ENCODE results near the gene MYT1.
A peak's percentile ranks its signal among the peaks of the same experiment; 100 is the strongest.
"Not testable (repeated sequence)": the region's sequence is repeated elsewhere in the genome, so short reads cannot be mapped to it uniquely, and the experiment has no call there.

MYT1 gene

DNA sequence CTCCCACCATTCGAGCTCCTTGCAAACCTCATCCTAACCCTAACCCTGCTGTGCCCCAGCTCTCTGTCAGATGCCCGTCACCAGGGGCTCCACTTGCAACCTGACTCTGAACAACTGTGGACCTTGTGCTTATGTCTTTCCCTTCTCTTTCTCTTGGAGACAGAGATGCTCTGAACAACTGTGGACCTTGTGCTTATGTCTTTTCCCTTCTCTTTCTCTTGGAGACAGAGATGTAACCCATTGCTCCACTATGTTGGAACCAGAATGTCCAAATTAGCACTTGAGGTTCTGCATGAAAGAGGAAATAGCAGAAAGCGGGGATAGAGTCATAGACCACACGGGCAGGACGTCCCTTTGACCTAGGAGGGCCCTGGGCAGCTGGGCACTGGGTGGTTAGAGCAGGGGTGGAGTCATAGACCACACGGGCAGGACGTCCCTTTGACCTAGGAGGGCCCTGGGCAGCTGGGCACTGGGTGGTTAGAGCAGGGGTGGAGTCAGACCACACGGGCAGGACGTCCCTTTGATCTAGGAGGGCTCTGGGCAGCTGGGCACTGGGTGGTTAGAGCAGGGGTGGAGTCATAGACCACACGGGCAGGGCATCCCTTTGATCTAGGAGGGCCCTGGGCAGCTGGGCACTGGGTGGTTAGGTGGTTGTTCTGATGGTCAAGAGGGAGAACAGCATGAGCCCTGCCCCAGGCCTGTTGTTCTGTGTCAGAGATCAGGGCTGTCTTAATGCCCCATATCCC lies 113.5 kb downstream of the MYT1 start:
- Mint-ChIP-seq H3K27me3 (no peaks in the 10 kb centered on the region), H3K36me3 (peaks cover 10% of the 10 kb centered on the region), H3K27ac (no peak overlapping the region), H3K4me3 (no peak overlapping the region), H3K9me3 (no peaks in the 10 kb centered on the region), H3K4me1 (peaks cover 5% of the 10 kb centered on the region)
- no peak for ATAC-seq (ENCODE audit: low read depth)
- DNase-seq (ENCODE audit: low spot score in 2 of 2) = no peak

DNA sequence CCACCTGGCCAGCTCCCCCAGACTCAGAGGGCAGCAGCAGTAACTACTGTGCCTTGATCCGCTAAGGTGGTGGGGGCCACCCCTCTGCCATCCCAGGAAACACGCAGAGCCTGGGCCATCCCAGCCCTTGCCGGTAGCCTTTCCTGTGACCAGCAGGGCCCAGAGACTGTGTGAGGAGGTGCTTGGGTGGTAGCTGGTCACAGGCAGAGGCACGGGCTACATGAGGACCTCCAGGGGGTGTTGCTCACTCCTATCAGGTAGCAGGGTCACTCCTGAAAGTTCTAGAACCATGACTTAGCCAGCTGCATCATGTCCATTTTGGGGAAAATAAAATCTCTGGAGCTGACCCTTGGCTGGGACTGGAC lies 114.0 kb downstream of the MYT1 start:
- peaks cover 6% of the 10 kb centered on the region for H3K36me3 Mint-ChIP-seq
- H3K9me3 Mint-ChIP-seq = no peaks in the 10 kb centered on the region
- H3K27me3 Mint-ChIP-seq = no peaks in the 10 kb centered on the region
- DNase-seq (ENCODE audit: low spot score in 2 of 2) = no peak
- no peak overlapping the region for H3K4me3 Mint-ChIP-seq
- no peak overlapping the region for H3K27ac Mint-ChIP-seq
- peaks cover 5% of the 10 kb centered on the region for H3K4me1 Mint-ChIP-seq
- no peak for ATAC-seq (ENCODE audit: low read depth)

GRCh38 chr20:64279826-64280459 lies 115.7 kb downstream of the MYT1 start:
- DNase-seq (ENCODE audit: low spot score in 2 of 2) = no peak
- Mint-ChIP-seq H3K4me1 (peaks cover 5% of the 10 kb centered on the region), H3K27me3 (no peaks in the 10 kb centered on the region), H3K4me3 (no peak overlapping the region), H3K27ac (no peak overlapping the region), H3K36me3 (peaks cover 2% of the 10 kb centered on the region), H3K9me3 (no peaks in the 10 kb centered on the region)
- no peak for ATAC-seq (ENCODE audit: low read depth)

DNA sequence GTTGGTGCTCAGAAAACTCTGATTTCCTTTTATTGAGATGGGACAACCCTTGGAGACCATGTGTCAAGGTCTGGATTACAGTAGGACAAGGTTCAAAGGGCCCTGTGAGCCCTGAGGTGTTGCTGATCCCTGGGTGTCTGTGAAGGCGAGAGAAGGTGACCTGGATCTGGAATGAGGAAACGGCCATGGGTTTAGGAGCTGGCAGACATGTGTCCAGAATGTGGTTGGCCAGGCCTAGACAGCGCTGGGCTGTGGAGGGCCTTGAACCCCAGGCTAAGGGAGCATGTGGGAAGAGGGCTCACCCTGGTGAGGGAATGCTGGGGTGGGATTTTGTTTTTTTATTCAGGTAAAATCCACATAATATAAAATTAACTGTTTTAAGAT lies 116.2 kb downstream of the MYT1 start:
- peaks cover 5% of the 10 kb centered on the region for H3K4me1 Mint-ChIP-seq
- DNase-seq (ENCODE audit: low spot score in 2 of 2) (no peak), ATAC-seq (ENCODE audit: low read depth) (no peak)
- H3K36me3 Mint-ChIP-seq = peaks cover 2% of the 10 kb centered on the region
- H3K4me3 Mint-ChIP-seq = no peak overlapping the region
- H3K9me3 Mint-ChIP-seq = no peaks in the 10 kb centered on the region
- no peak overlapping the region for H3K27ac Mint-ChIP-seq
- H3K27me3 Mint-ChIP-seq = no peaks in the 10 kb centered on the region

DNA sequence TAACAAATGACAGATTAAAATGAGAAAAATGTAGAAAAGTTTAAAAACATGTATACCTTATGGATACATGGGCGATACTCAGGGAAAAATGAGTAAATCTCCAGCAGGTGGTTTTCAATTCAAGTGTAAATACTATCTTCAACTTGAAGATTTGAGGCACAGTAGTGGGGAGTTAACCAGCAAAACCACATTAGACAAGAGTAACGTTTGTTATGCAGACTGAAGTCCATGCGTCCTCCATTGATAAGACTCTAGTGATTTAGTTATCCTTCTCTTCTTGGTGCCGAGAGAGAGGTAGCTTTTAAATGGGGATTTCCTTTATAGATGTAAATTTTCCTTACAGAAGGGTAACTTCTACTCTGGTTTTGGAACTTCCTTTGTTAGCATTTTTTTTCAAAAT lies 119.4 kb downstream of the MYT1 start:
- DNase-seq (ENCODE audit: low spot score in 2 of 2) (no peak), ATAC-seq (ENCODE audit: low read depth) (no peak)
- Mint-ChIP-seq H3K4me3 (no peak overlapping the region), H3K27ac (no peak overlapping the region), H3K27me3 (no peaks in the 10 kb centered on the region), H3K4me1 (peaks cover 2% of the 10 kb centered on the region), H3K36me3 (no peaks in the 10 kb centered on the region), H3K9me3 (no peaks in the 10 kb centered on the region)

- peak; percentile 84 for ATAC-seq (ENCODE audit: low read depth)
- not testable (repeated sequence) for H3K4me1 Mint-ChIP-seq, H3K27me3 Mint-ChIP-seq, H3K9me3 Mint-ChIP-seq, H3K36me3 Mint-ChIP-seq, H3K27ac Mint-ChIP-seq, H3K4me3 Mint-ChIP-seq
- peak; percentile 80 to 83 for DNase-seq (ENCODE audit: low spot score in 2 of 2)
These were observed 121.6 kb downstream of the MYT1 start for GRCh38 chr20:64285579-64286446.

GRCh38 chr20:64286447-64287263 lies 122.4 kb downstream of the MYT1 start:
- H3K36me3 Mint-ChIP-seq, H3K27ac Mint-ChIP-seq, H3K4me1 Mint-ChIP-seq: not testable (repeated sequence)

GRCh38 chr20:64287264-64287590 lies 123.0 kb downstream of the MYT1 start:
- DNase-seq (ENCODE audit: low spot score in 2 of 2); H3K4me1 Mint-ChIP-seq; H3K9me3 Mint-ChIP-seq; H3K4me3 Mint-ChIP-seq; H3K27ac Mint-ChIP-seq; H3K27me3 Mint-ChIP-seq; H3K36me3 Mint-ChIP-seq; ATAC-seq (ENCODE audit: low read depth): not testable (repeated sequence)

More at GRCh38 chr20:64286447-64287263, 122.4 kb downstream of the MYT1 start:
- not testable (repeated sequence) for DNase-seq (ENCODE audit: low spot score in 2 of 2); H3K27me3 Mint-ChIP-seq; H3K4me3 Mint-ChIP-seq; ATAC-seq (ENCODE audit: low read depth); H3K9me3 Mint-ChIP-seq
